Caco-2 (cell line): ENCODE data around the gene DMRTA2. TPM values are rescaled to one million over a fixed set of nuclear protein-coding genes. Genes with fewer than 3 reads are reported as not detected.

Experiments used
- BruUV-seq: library from RNA; stranded (reverse); fragments of 400-500 nt; replicated peaks from 2 replicates; lab custom pipeline; 2021; lab: Mats Ljungman, UMichigan
- CTCF ChIA-PET: fragments of 300-600 bp; sonication (Branson Sonifier 250); formaldehyde crosslinking; loops from one replicate; lab custom pipeline; 2022; ENCODE audit warnings: antibody characterized with exemption; lab: Charles Lee
- POLR2A ChIA-PET: fragments of 300-600 bp; sonication (Branson Sonifier 250); formaldehyde crosslinking; loops from one replicate; lab custom pipeline; 2022; ENCODE audit warnings: antibody characterized with exemption; lab: Charles Lee
- DNase-seq, 2 experiments: peaks; one replicate each; pipeline versions ENCODE4 v3.0.0 to v3.0.0-alpha.2; 2020 to 2022
- H3K27me3 ChIP-seq: replicated peaks from 2 replicates; pipeline ENCODE4 v1.6.0; 2011; ENCODE audit warnings: low read length; ENCODE audit not compliant: control insufficient read depth, insufficient read depth
- H3K36me3 ChIP-seq: 2 replicates; pipeline ENCODE4 v1.5.1; 2011; ENCODE audit warnings: low read length; ENCODE audit not compliant: control insufficient read depth, insufficient read depth
- H3K4me1 ChIP-seq: fragments of 250-450 bp; sonication (Bioruptor Pico); 2 replicates; pipeline ENCODE4 v1.5.1; 2020; ENCODE audit warnings: mild to moderate bottlenecking
- H3K4me3 ChIP-seq: 2 replicates; pipeline ENCODE4 v1.5.1; 2011; ENCODE audit warnings: low read depth, mild to moderate bottlenecking, control low read depth, low read length
- H3K9me3 ChIP-seq: fragments of 250-450 bp; sonication (Bioruptor Pico); 2 replicates; pipeline ENCODE4 v1.5.1; 2020; ENCODE audit warnings: mild to moderate bottlenecking, moderate library complexity
- H3K27ac Mint-ChIP-seq: one replicate; pipeline ENCODE4 v1.8.0; 2022; ENCODE audit warnings: mixed read lengths; ENCODE audit not compliant: unreplicated experiment
- H3K27me3 Mint-ChIP-seq: one replicate; pipeline ENCODE4 v1.8.0; 2022; ENCODE audit warnings: mixed read lengths; ENCODE audit not compliant: insufficient read depth, unreplicated experiment
- H3K36me3 Mint-ChIP-seq: one replicate; pipeline ENCODE4 v1.8.0; 2022; ENCODE audit warnings: mild to moderate bottlenecking, mixed read lengths; ENCODE audit not compliant: insufficient read depth, unreplicated experiment
- H3K4me1 Mint-ChIP-seq: one replicate; pipeline ENCODE4 v1.8.0; 2022; ENCODE audit warnings: low read depth, mixed read lengths; ENCODE audit not compliant: unreplicated experiment
- H3K4me3 Mint-ChIP-seq: one replicate; pipeline ENCODE4 v1.8.0; 2022; ENCODE audit warnings: mild to moderate bottlenecking, moderate library complexity, mixed read lengths; ENCODE audit not compliant: unreplicated experiment
- H3K9me3 Mint-ChIP-seq: one replicate; pipeline ENCODE4 v1.8.0; 2022; ENCODE audit warnings: mixed read lengths; ENCODE audit not compliant: unreplicated experiment
- intact Hi-C: fragments of 100-400 bp; cut with micrococcal nuclease; formaldehyde crosslinking; loops from one replicate; pipeline ENCODE4 v1.10.0; 2022; ENCODE audit not compliant: unreplicated experiment
- total RNA-seq: library from RNA; stranded (reverse); gene quantifications from 2 replicates; pipeline ENCODE4 v1.2.3, GENCODE V29; 2022
- TF ChIP-seq, protein P1 (sequence below), 2 experiments: fragments of 200-600 bp in 1 of 2; IDR thresholded peaks; 1 replicate in 1 of 2; 2 replicates in 1 of 2; pipeline versions ENCODE4 v1.5.1 to v1.8.0; 2011 to 2022; ENCODE audit warnings: antibody characterized with exemption in 1 of 2, control low read depth in 1 of 2, inconsistent platforms in 1 of 2, low read depth in 1 of 2, low read length in 1 of 2, mild to moderate bottlenecking in 1 of 2, moderate library complexity in 1 of 2; ENCODE audit not compliant: insufficient read depth in 1 of 2, severe bottlenecking in 1 of 2, unreplicated experiment in 1 of 2

Gene DMRTA2
- total RNA-seq, 1 experiment from 2014 or later = 3.4 TPM

DNA sequence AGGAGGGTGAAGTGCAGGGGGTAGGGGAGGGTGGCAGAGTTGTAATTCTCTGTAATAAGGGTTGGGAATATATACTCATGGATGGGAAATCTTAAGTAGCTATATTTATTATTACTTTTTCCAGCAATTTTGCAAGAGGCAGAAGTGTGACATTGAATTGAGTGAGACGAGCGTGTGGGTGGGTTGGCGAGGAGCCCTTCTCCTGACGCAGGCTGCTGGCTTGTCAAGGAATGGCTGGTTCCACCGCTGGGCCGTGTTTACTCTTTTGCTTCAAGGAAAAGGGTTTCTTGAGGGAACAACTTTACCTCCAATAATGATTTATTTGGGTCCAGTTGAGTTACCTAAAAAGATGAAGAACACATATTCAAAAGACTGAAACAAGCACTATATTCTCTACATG, 17.9 kb upstream of the DMRTA2 start:
- H3K9me3 ChIP-seq = no peaks in the 10 kb centered on the region
- BruUV-seq = no TSS peak
- intact Hi-C loops = no loop called here
- H3K4me3 Mint-ChIP-seq = no peak overlapping the region
- no peaks in the 10 kb centered on the region for H3K9me3 Mint-ChIP-seq
- H3K27me3 ChIP-seq = no peaks in the 10 kb centered on the region
- no peaks in the 10 kb centered on the region for H3K27me3 Mint-ChIP-seq
- CTCF ChIA-PET = no interaction called here
- no peak overlapping the region for H3K4me3 ChIP-seq
- no peak for DNase-seq
- H3K4me1 ChIP-seq = no peaks in the 10 kb centered on the region
- H3K36me3 Mint-ChIP-seq = peaks cover 13% of the 10 kb centered on the region
- H3K36me3 ChIP-seq = no peaks in the 10 kb centered on the region; the same call in 1 of the 2 replicates
- TF ChIP-seq, protein P1, sequence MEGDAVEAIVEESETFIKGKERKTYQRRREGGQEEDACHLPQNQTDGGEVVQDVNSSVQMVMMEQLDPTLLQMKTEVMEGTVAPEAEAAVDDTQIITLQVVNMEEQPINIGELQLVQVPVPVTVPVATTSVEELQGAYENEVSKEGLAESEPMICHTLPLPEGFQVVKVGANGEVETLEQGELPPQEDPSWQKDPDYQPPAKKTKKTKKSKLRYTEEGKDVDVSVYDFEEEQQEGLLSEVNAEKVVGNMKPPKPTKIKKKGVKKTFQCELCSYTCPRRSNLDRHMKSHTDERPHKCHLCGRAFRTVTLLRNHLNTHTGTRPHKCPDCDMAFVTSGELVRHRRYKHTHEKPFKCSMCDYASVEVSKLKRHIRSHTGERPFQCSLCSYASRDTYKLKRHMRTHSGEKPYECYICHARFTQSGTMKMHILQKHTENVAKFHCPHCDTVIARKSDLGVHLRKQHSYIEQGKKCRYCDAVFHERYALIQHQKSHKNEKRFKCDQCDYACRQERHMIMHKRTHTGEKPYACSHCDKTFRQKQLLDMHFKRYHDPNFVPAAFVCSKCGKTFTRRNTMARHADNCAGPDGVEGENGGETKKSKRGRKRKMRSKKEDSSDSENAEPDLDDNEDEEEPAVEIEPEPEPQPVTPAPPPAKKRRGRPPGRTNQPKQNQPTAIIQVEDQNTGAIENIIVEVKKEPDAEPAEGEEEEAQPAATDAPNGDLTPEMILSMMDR (IDR thresholded peaks at IDR 0.05; ENCODE audit: insufficient read depth in 1 of 2, low read depth in 1 of 2, low read length in 1 of 2, severe bottlenecking in 1 of 2, unreplicated experiment in 1 of 2) = no peak
- no peak overlapping the region for H3K27ac Mint-ChIP-seq
- POLR2A ChIA-PET = no interaction called here
- H3K4me1 Mint-ChIP-seq = no peaks in the 10 kb centered on the region

DNA sequence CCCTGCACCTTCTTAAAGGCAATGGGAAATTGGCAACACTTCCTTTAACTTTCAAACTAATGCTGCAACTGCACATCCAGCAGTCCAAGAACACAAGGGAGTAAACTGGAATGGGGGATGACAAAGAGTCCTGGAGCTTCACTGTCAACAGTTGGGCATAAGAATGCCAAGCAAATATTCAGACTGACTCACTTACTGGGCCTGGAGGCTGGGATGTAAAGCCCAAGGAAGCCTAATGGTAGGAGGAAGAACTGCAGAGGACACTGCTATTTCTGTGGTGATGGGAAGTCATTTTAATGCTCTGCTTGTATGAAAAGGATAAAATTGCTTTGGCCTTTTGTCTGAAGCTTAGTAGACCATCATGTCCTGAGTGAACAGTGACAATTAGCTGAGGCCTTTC, 15.7 kb upstream of the DMRTA2 start:
- no peak for DNase-seq

DNA sequence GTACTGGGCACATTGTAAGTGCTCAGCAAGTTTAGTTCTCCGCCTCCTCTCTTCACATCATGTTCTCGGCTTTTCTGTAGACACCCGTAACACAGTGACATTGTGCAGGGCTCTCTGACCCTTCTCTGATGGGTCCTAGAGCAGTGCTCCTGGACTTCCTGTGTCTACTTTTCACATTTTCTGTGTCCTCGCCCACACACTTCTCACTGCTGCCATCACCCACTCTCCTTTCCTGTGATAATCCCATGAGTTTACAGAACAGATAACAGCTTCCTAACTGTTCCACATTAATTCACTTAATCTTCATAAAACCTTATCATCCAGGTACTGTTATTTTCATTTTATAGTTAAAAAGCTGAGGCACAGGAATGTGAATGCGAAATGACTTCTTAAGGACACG, 13.2 kb upstream of the DMRTA2 start:
- no TSS peak for BruUV-seq
- TF ChIP-seq, protein P1 (IDR thresholded peaks at IDR 0.05; ENCODE audit: insufficient read depth in 1 of 2, low read depth in 1 of 2, low read length in 1 of 2, severe bottlenecking in 1 of 2, unreplicated experiment in 1 of 2) = no peak
- no peak overlapping the region for H3K4me3 Mint-ChIP-seq
- H3K9me3 Mint-ChIP-seq = no peaks in the 10 kb centered on the region
- no peaks in the 10 kb centered on the region for H3K27me3 ChIP-seq
- no peaks in the 10 kb centered on the region for H3K9me3 ChIP-seq
- intact Hi-C loops = no loop called here
- no peak overlapping the region for H3K27ac Mint-ChIP-seq
- CTCF ChIA-PET = interaction anchor here (0.7 kb wide), 1 partner anchor 169 kb away, joined by 5 read pairs; no protein-coding TSS in a partner anchor
- POLR2A ChIA-PET = no interaction called here
- no peaks in the 10 kb centered on the region for H3K4me1 Mint-ChIP-seq
- no peaks in the 10 kb centered on the region for H3K27me3 Mint-ChIP-seq
- no peaks in the 10 kb centered on the region; the same call in 1 of the 2 replicates for H3K36me3 ChIP-seq
- no peak overlapping the region for H3K4me3 ChIP-seq
- no peak for DNase-seq
- H3K4me1 ChIP-seq = no peaks in the 10 kb centered on the region
- H3K36me3 Mint-ChIP-seq = peaks cover 12% of the 10 kb centered on the region

More for the DNA sequence above, 15.7 kb upstream of the DMRTA2 start:
- intact Hi-C loops = no loop called here
- H3K27me3 ChIP-seq = no peaks in the 10 kb centered on the region
- H3K27me3 Mint-ChIP-seq = no peaks in the 10 kb centered on the region
- BruUV-seq = no TSS peak
- TF ChIP-seq, protein P1 (IDR thresholded peaks at IDR 0.05; ENCODE audit: insufficient read depth in 1 of 2, low read depth in 1 of 2, low read length in 1 of 2, severe bottlenecking in 1 of 2, unreplicated experiment in 1 of 2) = no peak
- ChIA-PET POLR2A (no interaction called here), CTCF (no interaction called here)
- no peaks in the 10 kb centered on the region for H3K9me3 ChIP-seq
- H3K36me3 Mint-ChIP-seq = peaks cover 10% of the 10 kb centered on the region
- H3K27ac Mint-ChIP-seq = no peak overlapping the region
- H3K9me3 Mint-ChIP-seq = no peaks in the 10 kb centered on the region
- H3K4me1 Mint-ChIP-seq = no peaks in the 10 kb centered on the region
- H3K36me3 ChIP-seq = no peaks in the 10 kb centered on the region; the same call in 1 of the 2 replicates
- no peak overlapping the region for H3K4me3 ChIP-seq
- H3K4me3 Mint-ChIP-seq = no peak overlapping the region
- H3K4me1 ChIP-seq = no peaks in the 10 kb centered on the region
